MM.1S (cell line): ENCODE results near the gene NBAS.

Experiments
- CTCF ChIP-seq: fragments of 300-600 bp; sonication (generic); IDR thresholded peaks from 2 replicates; pipeline ENCODE4 v1.5.1; 2016; ENCODE audit warnings: antibody characterized with exemption, low read length, mixed read lengths
- EZH2 ChIP-seq: fragments of 300-600 bp; sonication (generic); optimal IDR thresholded peaks from 2 replicates; pipeline ENCODE3; 2017; ENCODE audit warnings: low read depth, mild to moderate bottlenecking, antibody characterized with exemption, low read length, mixed read lengths
- EZH2phosphoT487 ChIP-seq: fragments of 300-600 bp; sonication (generic); IDR thresholded peaks from 2 replicates; pipeline ENCODE4 v1.6.1; 2018; ENCODE audit warnings: antibody characterized with exemption, low read length

GRCh38 chr2:15456352-15456751, 104.8 kb downstream of the NBAS start:
- TF ChIP-seq CTCF (no peak), EZH2 (no peak), EZH2phosphoT487 (no peak)
